Heart left ventricle (tissue), 16 donors: ENCODE results near the gene CCDC106. TPM values are rescaled to one million over a fixed set of nuclear protein-coding genes. Genes with fewer than 3 reads are reported as not detected.

ENCODE experiments used
- ATAC-seq, 4 donors: fragments of 200-7000 bp; cut with Tn5 transposase; one replicate each; pipeline ENCODE4 v1.9.1; 2020 to 2022; ENCODE audit warnings: moderate library complexity in 4 of 4, mild to moderate bottlenecking in 3 of 4, moderate number of reproducible peaks in 1 of 4
- DNase-seq, 5 donors: peaks; one replicate each; pipeline ENCODE4 v3.0.0-alpha.2; 2020
- H3K27ac ChIP-seq, 12 donors: fragments of 200-600 bp; sonication (generic) in 4 of 12; one replicate each; pipeline versions ENCODE4 v1.5.0 to v1.8.0; 2016 to 2022; ENCODE audit warnings: mild to moderate bottlenecking in 2 of 12
- H3K27me3 ChIP-seq, 9 donors: fragments of 200-600 bp; sonication (generic) in 2 of 9; one replicate each; pipeline versions ENCODE4 v1.5.1 to v1.8.0; 2016 to 2022; ENCODE audit warnings: mild to moderate bottlenecking in 3 of 9
- H3K36me3 ChIP-seq, 9 donors: fragments of 200-600 bp; sonication (generic) in 2 of 9; one replicate each; pipeline versions ENCODE4 v1.5.0 to v1.8.0; 2018 to 2022; ENCODE audit warnings: mild to moderate bottlenecking in 2 of 9
- H3K4me1 ChIP-seq, 12 donors: fragments of 200-600 bp; sonication (generic) in 4 of 12; one replicate each; pipeline versions ENCODE4 v1.5.0 to v1.8.0; 2016 to 2022; ENCODE audit warnings: mild to moderate bottlenecking in 3 of 12
- H3K4me3 ChIP-seq, 12 donors: fragments of 200-600 bp; sonication (generic) in 4 of 12; one replicate each; pipeline versions ENCODE4 v1.5.0 to v1.8.0; 2017 to 2022; ENCODE audit warnings: mild to moderate bottlenecking in 9 of 12, moderate library complexity in 4 of 12
- H3K9me3 ChIP-seq, 12 donors: fragments of 200-600 bp; sonication (generic) in 4 of 12; one replicate each; pipeline versions ENCODE4 v1.5.0 to v1.8.0; 2016 to 2022; ENCODE audit warnings: mild to moderate bottlenecking in 1 of 12
- CTCF ChIP-seq, 12 donors: fragments of 200-600 bp; sonication (generic) in 4 of 12; IDR thresholded peaks; one replicate each; pipeline versions ENCODE4 v1.5.0 to v1.8.0; 2018 to 2022; ENCODE audit warnings: antibody characterized with exemption in 12 of 12, mild to moderate bottlenecking in 5 of 12
- POLR2A ChIP-seq, 2 donors: fragments of 450-650 bp; IDR thresholded peaks; one replicate each; pipeline ENCODE4 v1.6.1; 2017; ENCODE audit warnings: antibody characterized with exemption in 2 of 2, mild to moderate bottlenecking in 2 of 2, moderate library complexity in 2 of 2
- WGBS, 4 donors: extraction: QIAGEN DNeasy Blood & Tissue Kit in 2 of 4; methylation state at CpG; one replicate each; pipeline versions ENCODE4 v1.1.5 to v1.1.7; 2013 to 2018; 5-methylcytosine and 5-hydroxymethylcytosine counted together
- intact Hi-C, 10 donors: fragments of 100-400 bp; cut with DNase I; formaldehyde crosslinking; loops; one replicate each; pipeline versions ENCODE4 v1.11.1 to v1.14.2; 2022
- polyA plus RNA-seq, 2 donors: library from polyadenylated mRNA; stranded (reverse); fragments of 200-250 nt; gene quantifications; one replicate each; pipeline ENCODE4 v1.2.3, GENCODE V29; 2013
- total RNA-seq, 9 donors: library from RNA; depleted of rRNA in 2 of 9; stranded (reverse); fragments of >200 nt in 2 of 9; fragmentation: NEBNext Ultra II Directional in 3 of 9; extraction: Animal tissue kit (Norgen Biotek cat#: 25700) in 3 of 9; gene quantifications; one replicate each; pipeline versions ENCODE4 v1.1.0 to v1.2.4, GENCODE V29; 2016 to 2023
- donor health status: ischemic (EF 13 %, LVEDD 7.1; RV severe dilation, severe dysfunction).
- donor health status: healthy with polysubstance abuse.
- donor health status: DM: no; HTN: yes; CAD: no.
- donor health status: DM: no; HTN: no; CAD: no.
- donor health status: ischemic (EF 25% LVEDD 6.9; RV normal size, moderate dysfunction).
- donor health status: ischemic (EF 25% LVEDD 5.7; RV mildly dilated, moderate dysfunction).
- donor health status: healthy.
- donor health status: DM: yes; HTN: yes; CAD: no.
- donor health status: ischemic (EF 35%, LVEDD 5.7; RV mildly dilated, moderate dysfunction).
- donor health status: nonischemic (EF 11% LVEDD 7.7; RV severe dilation, severe dysfunction).
- donor health status: DM: yes; HTN: yes; CAD: no.
- donor health status: PGD.
- donor health status: ischemic (EF 29% LVEDD 5.4; RV normal size, mild dysfunction).
- donor health status: nonischemic (EF 23%, LVEDD 6.1; RV moderate dilation, normal function).

Gene CCDC106
- total and polyA plus RNA-seq, 11 donors: 11.7 to 27.7 (median 16.5) TPM

GRCh38 chr19:55659822-55660221 lies 11.8 kb downstream of the CCDC106 start:
- Histone ChIP-seq H3K4me3 (no peak overlapping the region), H3K9me3 (no peaks in the 10 kb centered on the region), H3K36me3 (peaks cover 3 to 62% (median 56%) of the 10 kb centered on the region in 9 donors), H3K27ac (no peak overlapping the region), H3K4me1 (peaks cover 12 to 57% (median 44%) of the 10 kb centered on the region in 12 donors), H3K27me3 (no peaks in the 10 kb centered on the region)
- ATAC-seq (no peak), DNase-seq (no peak)
- no peak for TF ChIP-seq CTCF (IDR thresholded peaks at IDR 0.05)
- intact Hi-C loops: loop anchor here in 1 of 10 donors (2.0 kb wide), 1 partner anchor 13 kb away; no protein-coding TSS in a partner anchor
- 60 to 68% (median 61%) methylated on average over 8 to 9 of the region's 9 CpGs for WGBS, 4 donors

GRCh38 chr19:55660404-55660803 lies 12.4 kb downstream of the CCDC106 start:
- Histone ChIP-seq H3K9me3 (no peaks in the 10 kb centered on the region), H3K4me3 (no peak overlapping the region), H3K27me3 (no peaks in the 10 kb centered on the region), H3K36me3 (peaks cover 3 to 66% (median 59%) of the 10 kb centered on the region in 9 donors), H3K4me1 (peaks cover 12 to 56% (median 44%) of the 10 kb centered on the region in 12 donors), H3K27ac (no peak overlapping the region)
- ATAC-seq (no peak), DNase-seq (no peak)
- WGBS, 4 donors: 83 to 91% (median 89%) methylated on average over 9 to 12 of the region's 12 CpGs
- no peak for TF ChIP-seq POLR2A (IDR thresholded peaks at IDR 0.05)
- no peak for TF ChIP-seq CTCF (IDR thresholded peaks at IDR 0.05)
- intact Hi-C loops: no loop called here

GRCh38 chr19:55660991-55661390 lies 13.0 kb downstream of the CCDC106 start:
- H3K36me3 ChIP-seq: peaks cover 3 to 72% (median 65%) of the 10 kb centered on the region in 9 donors
- TF ChIP-seq CTCF (IDR thresholded peaks at IDR 0.05) (no peak), POLR2A (IDR thresholded peaks at IDR 0.05) (no peak)
- DNase-seq (no peak), ATAC-seq (no peak)
- WGBS, 4 donors: 70 to 78% (median 74%) methylated on average over 16 of the region's 16 CpGs
- no peaks in the 10 kb centered on the region for H3K9me3 ChIP-seq
- H3K27ac ChIP-seq: no peak overlapping the region
- intact Hi-C loops: no loop called here
- H3K4me1 ChIP-seq: peaks cover 12 to 50% (median 38%) of the 10 kb centered on the region in 12 donors
- no peaks in the 10 kb centered on the region for H3K27me3 ChIP-seq
- no peak overlapping the region for H3K4me3 ChIP-seq

- 60 to 63% (median 62%) methylated on average over 7 of the region's 7 CpGs for WGBS, 4 donors
- ATAC-seq (no peak), DNase-seq (no peak)
- no peaks in the 10 kb centered on the region for H3K27me3 ChIP-seq
- H3K9me3 ChIP-seq: no peaks in the 10 kb centered on the region
- H3K36me3 ChIP-seq: peaks cover 3 to 80% (median 73%) of the 10 kb centered on the region in 9 donors
- TF ChIP-seq POLR2A (IDR thresholded peaks at IDR 0.05) (no peak), CTCF (IDR thresholded peaks at IDR 0.05) (no peak)
- peaks cover 8 to 47% (median 30%) of the 10 kb centered on the region in 12 donors for H3K4me1 ChIP-seq
- H3K4me3 ChIP-seq: no peak overlapping the region
- no peak overlapping the region for H3K27ac ChIP-seq
- intact Hi-C loops: no loop called here
Observed at GRCh38 chr19:55661826-55662225, 13.8 kb downstream of the CCDC106 start.
